Testis (tissue), 3 donors: ENCODE results near the gene PLIN1. TPM values are rescaled to one million over a fixed set of nuclear protein-coding genes. Genes with fewer than 3 reads are reported as not detected.

ENCODE experiments used
- DNase-seq: peaks from one replicate; pipeline ENCODE4 v3.0.0-alpha.2; 2019
- H3K27ac ChIP-seq, 2 donors: fragments of 200-600 bp; sonication (generic); one replicate each; pipeline ENCODE4 v1.5.1; 2019
- H3K27me3 ChIP-seq: fragments of 200-600 bp; sonication (generic); one replicate; pipeline ENCODE4 v1.5.1; 2019
- H3K36me3 ChIP-seq: fragments of 200-600 bp; sonication (generic); one replicate; pipeline ENCODE4 v1.5.1; 2017; ENCODE audit warnings: low read depth; ENCODE audit errors: missing control alignments
- H3K4me1 ChIP-seq: fragments of 200-600 bp; sonication (generic); one replicate; pipeline ENCODE4 v1.5.1; 2019
- H3K4me3 ChIP-seq, 2 donors: fragments of 200-600 bp; sonication (generic); one replicate each; pipeline ENCODE4 v1.5.1; 2017 to 2019
- H3K9me3 ChIP-seq: fragments of 200-600 bp; sonication (generic); one replicate; pipeline ENCODE4 v1.5.1; 2017
- CTCF ChIP-seq, 3 experiments: fragments of 450-650 bp in 2 of 3; fragments of 200-600 bp in 1 of 3; sonication (generic) in 1 of 3; IDR thresholded peaks; one replicate each; pipeline ENCODE4 v1.5.1; 2016 to 2019; ENCODE audit warnings: antibody characterized with exemption in 3 of 3, mild to moderate bottlenecking in 2 of 3, moderate library complexity in 1 of 3
- POLR2A ChIP-seq: fragments of 450-650 bp; IDR thresholded peaks from one replicate; pipeline ENCODE4 v1.6.1; 2017; ENCODE audit warnings: antibody characterized with exemption, mild to moderate bottlenecking, moderate library complexity
- WGBS, 2 donors: methylation state at CpG; one replicate each; pipeline ENCODE4 v1.1.5; 2018; 5-methylcytosine and 5-hydroxymethylcytosine counted together
- intact Hi-C: fragments of 100-400 bp; cut with DNase I; formaldehyde crosslinking; loops from one replicate; pipeline ENCODE4 v1.15.1; 2023; ENCODE audit warnings: low total_unique reads
- polyA plus RNA-seq: library from polyadenylated mRNA; stranded (reverse); fragments of 350-450 nt; fragmentation: Illumina TruSeq; extraction: RNeasy Lipid Tissue Mini Kit (QIAGEN cat#74804); gene quantifications from one replicate; pipeline ENCODE4 v1.2.3, GENCODE V29; 2014; ENCODE audit warnings: low read depth, low replicate concordance; ENCODE audit not compliant: insufficient read depth
- total RNA-seq, 2 donors: library from RNA; depleted of rRNA; stranded (reverse); fragments of >200 nt; gene quantifications; one replicate each; pipeline ENCODE4 v1.2.3, GENCODE V29; 2016

The PLIN1 gene
- total and polyA plus RNA-seq, 3 donors from 2014 or later: 9.1 to 18.5 (median 13.5) TPM

GRCh38 chr15:89645680-89646079, 33.5 kb downstream of the PLIN1 start:
- Histone ChIP-seq H3K36me3 (no peaks in the 10 kb centered on the region), H3K27me3 (no peaks in the 10 kb centered on the region), H3K4me1 (no peaks in the 10 kb centered on the region), H3K4me3 (no peak overlapping the region), H3K9me3 (no peaks in the 10 kb centered on the region), H3K27ac (no peak overlapping the region)
- WGBS, 2 donors: 89 to 95% methylated on average over 7 to 8 of the region's 8 CpGs
- TF ChIP-seq CTCF (IDR thresholded peaks at IDR 0.05): no peak
- no peak for TF ChIP-seq POLR2A
- DNase-seq: no peak
- intact Hi-C loops: loop anchor here (10.0 kb wide), 1 partner anchor 89 kb away; no protein-coding TSS in a partner anchor

- Histone ChIP-seq H3K9me3 (no peaks in the 10 kb centered on the region), H3K27ac (no peak overlapping the region), H3K36me3 (no peaks in the 10 kb centered on the region), H3K4me1 (no peaks in the 10 kb centered on the region), H3K27me3 (no peaks in the 10 kb centered on the region), H3K4me3 (no peak overlapping the region)
- intact Hi-C loops: loop anchor here (10.0 kb wide), 1 partner anchor 93 kb away; no protein-coding TSS in a partner anchor
- WGBS, 2 donors: 96 to 97% methylated on average over 6 to 16 of the region's 16 CpGs
- DNase-seq: peak; percentile 11
- no peak for TF ChIP-seq CTCF (IDR thresholded peaks at IDR 0.05)
- TF ChIP-seq POLR2A: no peak
Measured at GRCh38 chr15:89642106-89642505, 37.1 kb downstream of the PLIN1 start.

- H3K27ac ChIP-seq: no peak overlapping the region
- H3K4me1 ChIP-seq: no peaks in the 10 kb centered on the region
- intact Hi-C loops: loop anchor here (10.0 kb wide), 1 partner anchor 94 kb away; no protein-coding TSS in a partner anchor
- H3K27me3 ChIP-seq: no peaks in the 10 kb centered on the region
- no peak for TF ChIP-seq POLR2A
- TF ChIP-seq CTCF (IDR thresholded peaks at IDR 0.05): no peak
- H3K4me3 ChIP-seq: no peak overlapping the region
- WGBS, 2 donors: 90% methylated on average over 5 of the region's 5 CpGs
- no peaks in the 10 kb centered on the region for H3K9me3 ChIP-seq
- H3K36me3 ChIP-seq: no peaks in the 10 kb centered on the region
- DNase-seq: no peak
Measured at GRCh38 chr15:89641053-89641452, 38.1 kb downstream of the PLIN1 start.

- Histone ChIP-seq H3K4me1 (no peaks in the 10 kb centered on the region), H3K36me3 (no peaks in the 10 kb centered on the region), H3K27me3 (no peaks in the 10 kb centered on the region), H3K4me3 (no peak overlapping the region), H3K27ac (no peak overlapping the region), H3K9me3 (no peaks in the 10 kb centered on the region)
- WGBS, 2 donors: 94 to 98% methylated on average over 5 of the region's 5 CpGs
- intact Hi-C loops: loop anchor here (10.0 kb wide), 1 partner anchor 95 kb away; no protein-coding TSS in a partner anchor
- TF ChIP-seq POLR2A (no peak), CTCF (IDR thresholded peaks at IDR 0.05) (no peak)
- no peak for DNase-seq
Measured at GRCh38 chr15:89640245-89640644, 38.9 kb downstream of the PLIN1 start.

GRCh38 chr15:89633585-89633984, 45.6 kb downstream of the PLIN1 start:
- H3K36me3 ChIP-seq: no peaks in the 10 kb centered on the region
- no peak for TF ChIP-seq POLR2A
- no peak for TF ChIP-seq CTCF (IDR thresholded peaks at IDR 0.05)
- no peak for DNase-seq
- H3K27me3 ChIP-seq: no peaks in the 10 kb centered on the region
- no peak overlapping the region for H3K4me3 ChIP-seq
- WGBS, 2 donors: 94 to 95% methylated on average over 23 of the region's 23 CpGs
- no peak overlapping the region for H3K27ac ChIP-seq
- intact Hi-C loops: no loop called here
- H3K4me1 ChIP-seq: no peaks in the 10 kb centered on the region
- H3K9me3 ChIP-seq: no peaks in the 10 kb centered on the region
